H9 (cell line): ENCODE data around the gene NRXN2. TPM values are rescaled to one million over a fixed set of nuclear protein-coding genes. Genes with fewer than 3 reads are reported as not detected.

Experiments used
- DNase-seq: peaks from one replicate; pipeline ENCODE4 v3.0.0-alpha.2; 2017
- H2AFZ ChIP-seq: one replicate; pipeline ENCODE4 v1.6.1; 2013; ENCODE audit warnings: mild to moderate bottlenecking, low read length, control low read depth, moderate library complexity
- H2AK5ac ChIP-seq: 2 replicates; pipeline ENCODE4 v1.6.1; 2013; ENCODE audit warnings: low read length, control low read depth, mixed read lengths; ENCODE audit not compliant: insufficient read length
- H2BK120ac ChIP-seq: one replicate; pipeline ENCODE4 v1.6.1; 2013; ENCODE audit warnings: low read depth, mild to moderate bottlenecking, low read length, control low read depth, inconsistent platforms; ENCODE audit not compliant: poor library complexity, severe bottlenecking
- H2BK12ac ChIP-seq: 2 replicates; pipeline ENCODE4 v1.6.1; 2013; ENCODE audit warnings: low read length, control low read depth, mixed read lengths, low read depth; ENCODE audit not compliant: insufficient read length
- H2BK15ac ChIP-seq: 2 replicates; pipeline ENCODE4 v1.6.1; 2013; ENCODE audit warnings: low read depth, low read length, control low read depth
- H2BK20ac ChIP-seq: one replicate; pipeline ENCODE4 v1.6.1; 2013; ENCODE audit warnings: low read depth, mild to moderate bottlenecking, low read length, control low read depth, inconsistent platforms; ENCODE audit not compliant: poor library complexity, severe bottlenecking
- H2BK5ac ChIP-seq: 2 replicates; pipeline ENCODE4 v1.6.1; 2013; ENCODE audit warnings: low read length, control low read depth, mixed read lengths; ENCODE audit not compliant: insufficient read length
- H3K14ac ChIP-seq: 2 replicates; pipeline ENCODE4 v1.6.1; 2013; ENCODE audit warnings: low read length, control low read depth; ENCODE audit not compliant: insufficient read depth
- H3K18ac ChIP-seq: 2 replicates; pipeline ENCODE4 v1.6.1; 2013; ENCODE audit warnings: low read depth, mild to moderate bottlenecking, mixed read lengths, low read length, control low read depth; ENCODE audit not compliant: insufficient read length
- H3K23ac ChIP-seq: 2 replicates; pipeline ENCODE4 v1.6.1; 2013; ENCODE audit warnings: low read length, control low read depth, mixed read lengths, low read depth; ENCODE audit not compliant: insufficient read length
- H3K23me2 ChIP-seq: 2 replicates; pipeline ENCODE4 v1.6.1; 2013; ENCODE audit warnings: low read depth, mild to moderate bottlenecking, mixed read lengths, low read length, control low read depth; ENCODE audit not compliant: insufficient read length, poor library complexity, severe bottlenecking
- H3K27ac ChIP-seq: 2 replicates; pipeline ENCODE4 v1.5.1; 2013; ENCODE audit warnings: low read length, control low read depth, mixed read lengths, low read depth; ENCODE audit not compliant: insufficient read length
- H3K27me3 ChIP-seq: 2 replicates; pipeline ENCODE4 v1.6.1; 2013; ENCODE audit warnings: low read length, control low read depth, inconsistent platforms; ENCODE audit not compliant: insufficient read depth
- H3K4ac ChIP-seq: 2 replicates; pipeline ENCODE4 v1.6.1; 2013; ENCODE audit warnings: low read depth, mild to moderate bottlenecking, control low read depth, inconsistent platforms, low read length, moderate library complexity
- H3K4me1 ChIP-seq: 2 replicates; pipeline ENCODE4 v1.6.1; 2013; ENCODE audit warnings: low read length, control low read depth, inconsistent platforms; ENCODE audit not compliant: insufficient read depth
- H3K4me2 ChIP-seq: 2 replicates; pipeline ENCODE4 v1.6.1; 2013; ENCODE audit warnings: low read length, control low read depth, mixed read lengths; ENCODE audit not compliant: insufficient read length, insufficient read depth
- H3K56ac ChIP-seq: 2 replicates; pipeline ENCODE4 v1.6.1; 2013; ENCODE audit warnings: low read depth, mild to moderate bottlenecking, mixed read lengths, low read length, control low read depth; ENCODE audit not compliant: insufficient read length
- H3K79me1 ChIP-seq: 2 replicates; pipeline ENCODE4 v1.6.1; 2013; ENCODE audit warnings: low read depth, mild to moderate bottlenecking, moderate library complexity, low read length, control low read depth, inconsistent platforms; ENCODE audit not compliant: insufficient read depth, poor library complexity, severe bottlenecking
- H3K79me2 ChIP-seq: 2 replicates; pipeline ENCODE4 v1.6.1; 2013; ENCODE audit warnings: low read length, control low read depth, inconsistent platforms; ENCODE audit not compliant: insufficient read depth
- H3K9ac ChIP-seq: 2 replicates; pipeline ENCODE4 v1.6.1; 2013; ENCODE audit warnings: low read length, control low read depth, mixed read lengths; ENCODE audit not compliant: insufficient read length; ENCODE audit errors: extremely low read depth
- H3K9me3 ChIP-seq: one replicate; pipeline ENCODE4 v1.6.1; 2013; ENCODE audit warnings: low read depth, low read length, inconsistent platforms; ENCODE audit not compliant: control insufficient read depth
- H3T11ph ChIP-seq: one replicate; pipeline ENCODE4 v1.6.1; 2013; ENCODE audit warnings: mild to moderate bottlenecking, low read length, control low read depth, inconsistent platforms
- H4K20me1 ChIP-seq: one replicate; pipeline ENCODE4 v1.6.1; 2013; ENCODE audit not compliant: control insufficient read depth, insufficient read length, insufficient read depth
- H4K5ac ChIP-seq: 2 replicates; pipeline ENCODE4 v1.6.1; 2013; ENCODE audit warnings: low read depth, mild to moderate bottlenecking, mixed read lengths, low read length, control low read depth; ENCODE audit not compliant: insufficient read length
- H4K8ac ChIP-seq: replicated peaks from 2 replicates; pipeline ENCODE4 v1.6.1; 2013; ENCODE audit warnings: low read length, control low read depth, mixed read lengths, low read depth; ENCODE audit not compliant: insufficient read length
- H4K91ac ChIP-seq: 2 replicates; pipeline ENCODE4 v1.6.1; 2013; ENCODE audit warnings: low read depth, mild to moderate bottlenecking, moderate library complexity, mixed read lengths, low read length, control low read depth; ENCODE audit not compliant: insufficient read length
- H3K27ac Mint-ChIP-seq, 3 experiments: 2 replicates in 2 of 3; 3 replicates in 1 of 3; pipeline ENCODE4 v1.8.0; 2020 to 2021; ENCODE audit warnings: mixed read lengths in 3 of 3, mild to moderate bottlenecking in 1 of 3, moderate library complexity in 1 of 3
- H3K27me3 Mint-ChIP-seq: 2 replicates; pipeline ENCODE4 v1.8.0; 2021; ENCODE audit warnings: low read depth, mild to moderate bottlenecking, moderate library complexity, mixed read lengths
- H3K36me3 Mint-ChIP-seq, 3 experiments: 2 replicates in 2 of 3; 3 replicates in 1 of 3; pipeline ENCODE4 v1.8.0; 2020 to 2021; ENCODE audit warnings: low read depth in 3 of 3, mixed read lengths in 3 of 3; ENCODE audit not compliant: insufficient read depth in 1 of 3
- H3K4me1 Mint-ChIP-seq, 2 experiments: 2 replicates each; pipeline ENCODE4 v1.8.0; 2020; ENCODE audit warnings: mixed read lengths in 2 of 2
- H3K4me3 Mint-ChIP-seq, 2 experiments: 2 replicates in 1 of 2; 3 replicates in 1 of 2; pipeline ENCODE4 v1.8.0; 2020 to 2021; ENCODE audit warnings: mild to moderate bottlenecking in 2 of 2, mixed read lengths in 2 of 2, moderate library complexity in 1 of 2
- H3K9me3 Mint-ChIP-seq, 2 experiments: 2 replicates in 1 of 2; 3 replicates in 1 of 2; pipeline ENCODE4 v1.8.0; 2020; ENCODE audit warnings: mild to moderate bottlenecking in 2 of 2, mixed read lengths in 2 of 2, moderate library complexity in 1 of 2
- CTCF ChIP-seq: fragments of 200-600 bp; sonication (generic); conservative IDR thresholded peaks from 3 replicates; pipeline ENCODE4 v1.8.0; 2021; ENCODE audit warnings: antibody characterized with exemption, mild to moderate bottlenecking
- WGBS: extraction: QIAGEN DNeasy Blood & Tissue Kit; methylation state at CpG from one replicate; pipeline ENCODE4 v1.1.7; 2013; ENCODE audit warnings: missing lambda C conversion rate, low lambda C conversion rate, mixed read lengths; ENCODE audit not compliant: insufficient read length; ENCODE audit errors: extremely low coverage; 5-methylcytosine and 5-hydroxymethylcytosine counted together
- total RNA-seq: library from RNA; stranded (reverse); gene quantifications from 2 replicates; pipeline ENCODE4 v1.2.1, GENCODE V29; 2021

NRXN2 gene
- total RNA-seq, 1 experiment from 2014 or later: 3.9 TPM

- WGBS: no CpG with 5 or more reads among the region's 8 CpGs
- Histone ChIP-seq H3K56ac (no peak overlapping the region), H3K79me2 (no peaks in the 10 kb centered on the region), H2AK5ac (no peak overlapping the region), H2AFZ (no peak overlapping the region), H2BK5ac (no peak overlapping the region), H3K79me1 (peaks cover 3% of the 10 kb centered on the region), H2BK12ac (no peak overlapping the region), H3K4ac (no peak overlapping the region), H3K4me2 (no peak overlapping the region), H3K18ac (no peak overlapping the region), H2BK15ac (no peak overlapping the region), H3K23ac (no peak overlapping the region), H4K91ac (no peak overlapping the region), H4K8ac (no peak overlapping the region), H2BK120ac (no peak overlapping the region), H3K14ac (no peak overlapping the region), H4K20me1 (no peaks in the 10 kb centered on the region), H3K9ac (no peak overlapping the region), H3T11ph (no peak overlapping the region), H3K4me1 (peaks cover 4% of the 10 kb centered on the region; the same call in 1 of the 2 replicates), H3K9me3 (no peaks in the 10 kb centered on the region), H2BK20ac (no peak overlapping the region), H3K27me3 (no peaks in the 10 kb centered on the region), H3K27ac (no peak overlapping the region), H4K5ac (no peak overlapping the region), H3K23me2 (no peaks in the 10 kb centered on the region)
- TF ChIP-seq CTCF: no peak
- Mint-ChIP-seq H3K36me3 (peaks cover 46 to 75% (median 63%) of the 10 kb centered on the region in 3 experiments; a peak in 6 of 7 replicates), H3K27ac (peak overlapping the region; percentile 23 to 98 (median 74); a peak in 5 of 7 replicates), H3K4me1 (peaks cover 71 to 84% of the 10 kb centered on the region in 2 experiments), H3K4me3 (peak overlapping the region; percentile 48 to 67; a peak in 3 of 5 replicates), H3K27me3 (no peaks in the 10 kb centered on the region), H3K9me3 (no peaks in the 10 kb centered on the region; a peak in 1 of 5 replicates)
- no peak for DNase-seq
Measured at GRCh38 chr11:64764753-64765152, 41.8 kb upstream of the NRXN2 start.
